HG03457 (cell line): Measurements from ENCODE around the gene MARK3.
"Not testable (repeated sequence)": the region's sequence is repeated elsewhere in the genome, so short reads cannot be mapped to it uniquely, and the experiment has no call there.

Source experiments
- ATAC-seq: cut with Tn5 transposase; IDR thresholded peaks from one replicate; pipeline ENCODE4 v1.9.1; 2021; ENCODE audit warnings: moderate number of reproducible peaks; ENCODE audit not compliant: unreplicated experiment

MARK3 gene

DNA sequence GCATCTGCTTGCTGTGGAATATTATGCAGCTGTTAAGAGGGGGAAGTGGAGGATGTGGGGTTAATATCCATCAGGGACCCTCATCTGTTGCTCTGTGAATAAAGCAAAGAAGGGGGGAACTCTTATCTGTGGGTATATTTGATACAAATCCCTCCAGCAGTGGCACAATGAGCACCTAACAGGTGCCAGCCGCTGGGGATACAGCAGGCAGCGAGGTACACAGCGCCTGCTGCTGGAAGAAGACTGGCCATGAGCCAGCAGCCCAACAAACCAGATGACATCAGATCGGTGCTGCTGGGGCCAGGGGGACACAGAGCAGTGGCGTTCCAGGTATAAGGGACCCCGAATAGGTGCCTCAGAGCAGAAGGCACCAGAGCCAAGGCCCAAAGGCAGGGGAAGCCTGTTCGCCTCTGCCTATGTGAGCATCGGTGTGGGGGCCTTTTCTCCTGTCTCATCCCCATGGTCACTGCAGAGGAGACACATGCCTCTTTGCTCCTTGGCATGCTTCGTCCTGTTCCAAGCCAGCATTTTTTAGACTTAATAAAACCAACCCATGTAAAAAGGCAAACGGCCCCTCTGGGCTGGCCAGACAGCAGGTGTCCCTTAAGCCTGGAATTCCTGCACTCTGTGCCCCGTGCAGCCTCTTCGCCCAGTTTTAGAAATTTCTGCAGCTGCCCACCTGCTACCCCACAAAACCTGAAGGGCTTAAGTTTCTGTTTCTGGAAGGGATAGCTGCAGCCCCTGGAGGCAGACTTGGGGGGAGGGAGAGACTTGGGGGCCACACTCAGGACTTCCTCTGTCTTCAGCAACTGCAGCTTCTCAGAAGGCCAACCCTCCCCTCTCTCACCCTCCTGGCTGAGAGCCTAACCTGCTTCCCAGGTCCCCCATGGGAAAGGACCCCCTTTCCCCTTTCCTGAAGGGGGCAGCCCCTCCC, 139.1 kb downstream of the MARK3 start:
- no peak for ATAC-seq

DNA sequence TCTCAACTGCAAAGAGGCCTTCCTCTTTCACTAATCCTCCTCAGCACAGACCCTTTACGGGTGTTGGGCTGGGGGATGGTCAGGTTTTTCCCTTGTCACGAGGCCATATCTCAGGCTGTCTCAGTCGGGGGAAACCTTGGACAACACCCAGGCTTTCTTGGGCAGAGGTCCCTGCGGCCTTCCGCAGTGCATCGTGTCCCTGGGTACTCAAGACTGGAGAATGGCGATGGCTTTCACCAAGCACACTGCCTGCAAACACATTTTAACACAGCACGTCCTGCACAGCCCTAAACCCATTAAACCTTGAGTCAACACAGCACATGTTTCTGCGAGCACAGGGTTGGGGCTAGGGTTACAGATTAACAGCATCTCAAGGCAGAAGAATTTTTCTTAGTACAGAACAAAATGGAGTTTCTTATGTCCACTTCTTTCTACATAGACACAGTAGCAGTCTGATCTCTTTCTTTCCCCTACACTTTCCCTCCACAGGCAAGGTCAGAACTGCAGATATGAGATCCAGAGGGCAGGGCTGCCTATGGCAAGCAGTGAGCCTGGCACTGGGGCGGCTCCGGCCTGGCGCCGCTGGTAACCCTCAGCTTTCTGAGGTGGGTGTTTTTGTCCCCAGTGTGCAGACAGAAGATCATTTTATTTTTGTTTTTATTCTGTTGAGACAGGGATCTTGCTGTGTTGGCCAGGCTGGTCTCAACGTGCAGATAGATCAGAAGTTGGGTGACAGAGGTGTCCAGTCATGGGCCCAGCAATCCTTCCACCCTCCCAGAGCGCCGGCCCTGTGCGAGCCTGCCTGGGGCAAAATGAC, 140.4 kb downstream of the MARK3 start:
- ATAC-seq, result not testable (repeated sequence)

- ATAC-seq, result no peak
Measured at GRCh38 chr14:103526247-103526913, 141.2 kb downstream of the MARK3 start.

GRCh38 chr14:103526914-103527248, 141.7 kb downstream of the MARK3 start:
- ATAC-seq, result no peak

DNA sequence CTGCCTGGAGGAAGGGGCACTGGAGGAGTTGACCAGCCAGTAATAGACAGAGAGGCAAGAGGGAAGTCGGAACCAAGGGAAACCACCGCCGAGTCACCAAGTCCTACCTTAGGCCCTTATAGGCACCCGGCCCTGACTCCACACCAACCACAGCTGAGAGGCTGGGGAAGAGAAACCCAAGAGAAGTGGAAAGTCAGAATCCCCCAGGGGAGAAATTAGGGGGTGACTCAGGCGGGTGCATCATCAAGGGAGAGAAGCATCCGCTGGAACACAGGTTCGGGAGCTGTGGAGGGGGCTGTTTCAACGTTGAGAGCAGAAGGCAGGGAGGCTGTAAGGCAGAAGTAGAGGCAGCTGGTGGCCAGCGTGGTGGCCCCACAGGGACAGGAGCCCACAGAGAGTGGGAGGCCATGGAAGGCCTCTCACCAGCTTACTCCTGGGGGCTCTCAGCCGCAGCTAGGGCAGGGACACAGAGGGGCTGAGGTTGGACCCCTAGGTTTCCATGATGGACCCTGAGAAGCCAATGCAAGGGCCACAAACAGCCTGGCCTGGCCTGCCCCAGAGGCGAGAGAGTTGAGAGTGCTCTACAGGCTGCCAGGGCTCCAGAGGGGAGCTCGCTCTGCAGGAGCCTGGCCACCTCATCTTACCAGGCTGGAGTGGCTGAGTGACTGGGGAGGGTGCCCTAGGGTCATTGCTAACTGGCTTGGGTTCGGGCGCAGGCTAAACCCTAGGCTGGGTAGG, 142.4 kb downstream of the MARK3 start:
- ATAC-seq, result no peak

- no peak for ATAC-seq
Measured at GRCh38 chr14:103528146-103528586, 143.0 kb downstream of the MARK3 start.

- no peak for ATAC-seq
Measured at GRCh38 chr14:103528587-103529382, 143.6 kb downstream of the MARK3 start, which contains the start of gene TRMT61A. Gene TRMT61A, plus strand, starts transcription at chr14:103529196. Its CDS starts 783 bp downstream, at chr14:103529979.

DNA sequence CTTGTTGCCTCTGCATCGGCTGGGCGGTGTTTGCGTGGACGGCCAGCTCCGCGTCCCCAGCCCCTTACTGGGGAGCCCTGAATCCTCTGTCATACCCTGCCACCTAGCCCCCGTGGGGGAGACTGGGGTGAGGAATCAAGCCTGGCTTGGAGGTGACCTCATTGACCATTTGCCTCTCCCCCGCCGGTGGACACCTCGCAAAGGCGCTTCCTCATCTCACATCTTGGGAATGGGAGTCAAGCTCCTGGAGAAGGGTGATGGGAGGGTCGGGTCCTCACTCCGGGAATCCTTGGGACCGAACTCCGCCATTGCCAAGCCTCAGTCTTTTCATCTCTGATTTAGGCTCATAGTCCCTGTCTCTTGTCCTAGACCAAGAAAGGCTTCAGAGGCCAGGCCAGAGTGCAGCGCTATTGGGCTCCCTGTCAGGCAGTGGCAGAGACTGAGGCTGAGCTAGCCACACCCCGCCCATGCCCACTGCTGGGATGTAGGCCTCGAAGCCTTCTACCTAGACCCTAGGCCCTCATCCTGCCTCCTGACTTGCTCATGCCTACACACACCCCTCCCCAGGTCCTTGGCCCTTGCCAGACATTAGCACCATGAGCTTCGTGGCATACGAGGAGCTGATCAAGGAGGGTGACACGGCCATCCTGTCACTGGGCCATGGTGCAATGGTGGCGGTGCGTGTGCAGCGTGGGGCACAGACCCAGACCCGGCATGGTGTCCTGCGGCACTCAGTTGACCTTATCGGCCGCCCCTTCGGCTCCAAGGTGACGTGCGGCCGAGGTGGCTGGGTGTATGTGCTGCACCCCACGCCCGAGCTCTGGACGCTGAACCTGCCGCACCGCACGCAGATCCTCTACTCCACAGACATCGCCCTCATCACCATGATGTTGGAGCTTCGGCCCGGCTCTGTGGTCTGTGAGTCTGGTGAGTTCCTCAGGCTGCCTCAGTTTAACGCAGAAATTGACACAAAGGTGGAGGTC, 144.5 kb downstream of the MARK3 start:
- ATAC-seq, result no peak

DNA sequence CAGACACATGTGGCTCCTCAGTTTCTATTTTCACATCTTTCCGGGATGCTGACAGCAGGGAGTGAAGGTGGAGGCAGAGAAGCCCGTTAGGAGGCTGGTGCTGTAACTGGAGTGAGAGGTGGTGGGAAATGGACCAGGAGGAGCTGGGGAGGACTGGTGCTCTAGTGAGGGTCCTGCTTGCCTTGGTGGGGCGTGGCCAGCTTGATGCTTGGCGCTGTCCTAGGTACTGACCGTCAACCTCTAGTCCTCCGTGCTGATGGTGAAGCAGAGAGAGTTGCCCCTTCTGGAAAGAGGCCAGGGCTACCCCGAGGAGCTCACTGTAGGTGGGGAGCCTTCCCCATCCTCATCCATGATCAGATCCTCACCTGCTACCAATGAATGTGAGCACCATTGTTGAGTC, 145.2 kb downstream of the MARK3 start:
- ATAC-seq, result no peak

DNA sequence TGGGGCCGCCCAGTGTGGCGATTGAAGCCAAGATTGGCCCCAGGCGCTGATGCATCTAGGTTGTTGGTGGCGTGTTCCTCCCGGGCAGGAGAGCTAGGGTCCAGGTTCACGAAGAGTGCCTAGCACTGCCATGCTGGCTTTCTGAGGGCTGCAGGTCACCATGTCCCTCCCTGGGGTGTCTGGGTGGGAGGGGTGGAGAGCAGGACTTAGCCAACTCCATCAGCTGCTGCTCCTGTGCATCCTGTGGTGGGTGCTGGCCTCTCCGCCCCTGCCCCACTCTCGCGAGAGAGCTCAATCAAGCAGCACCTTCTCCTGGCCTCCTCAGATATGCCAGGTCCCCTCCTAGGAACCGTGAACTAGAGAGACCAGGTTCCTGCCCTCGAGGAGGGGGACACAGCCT, 145.6 kb downstream of the MARK3 start:
- no peak for ATAC-seq

DNA sequence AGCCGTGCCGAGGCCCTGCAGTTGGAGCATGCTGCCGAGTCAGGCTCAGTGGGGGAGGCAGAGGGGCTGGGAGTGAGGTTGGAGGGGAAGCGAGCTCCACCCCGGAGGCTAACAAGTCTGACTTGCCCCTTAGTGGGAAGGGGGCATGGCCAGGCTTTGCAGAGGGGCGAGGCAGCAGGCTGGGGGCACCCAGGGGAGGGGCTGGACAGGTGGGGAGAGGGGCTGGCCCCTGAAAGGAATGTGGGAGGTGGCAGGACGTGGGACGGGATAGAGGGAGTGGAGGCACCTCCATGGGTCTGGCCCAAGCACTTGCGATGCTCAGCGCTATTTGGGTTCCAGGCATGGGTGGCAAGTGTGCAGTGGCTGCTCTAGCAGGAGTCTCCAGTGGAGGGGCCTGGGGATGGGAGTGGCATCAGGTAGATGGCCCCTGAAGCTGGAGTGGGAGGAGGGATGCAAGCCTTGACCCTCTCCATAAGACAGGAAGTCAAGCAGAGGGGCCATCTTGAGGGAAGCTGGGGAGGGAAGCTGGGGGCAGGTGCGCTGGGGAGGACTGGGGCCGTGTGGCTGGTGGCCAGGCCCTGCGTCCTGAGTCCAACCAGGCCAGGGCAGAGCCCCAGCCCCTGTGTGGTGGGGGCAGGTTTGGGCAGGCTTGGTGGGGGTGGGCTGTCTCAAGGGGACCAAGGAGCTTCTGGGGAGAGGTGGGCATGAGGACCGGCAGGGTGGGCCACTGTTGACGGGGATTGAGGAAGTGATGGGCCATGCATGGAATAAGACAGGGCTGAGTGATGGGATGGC, 146.4 kb downstream of the MARK3 start:
- no peak for ATAC-seq

GRCh38 chr14:103532216-103533136, 147.3 kb downstream of the MARK3 start:
- ATAC-seq, result no peak

- ATAC-seq, result no peak
Measured at GRCh38 chr14:103533137-103533998, 148.2 kb downstream of the MARK3 start.

GRCh38 chr14:103533999-103534575, 148.9 kb downstream of the MARK3 start:
- ATAC-seq, result no peak

- no peak for ATAC-seq
Measured at GRCh38 chr14:103534576-103535061, 149.4 kb downstream of the MARK3 start.
